ENCODE measurements around the gene ZFP64.
A peak's percentile ranks its signal among the peaks of the same experiment; 100 is the strongest.

DNA sequence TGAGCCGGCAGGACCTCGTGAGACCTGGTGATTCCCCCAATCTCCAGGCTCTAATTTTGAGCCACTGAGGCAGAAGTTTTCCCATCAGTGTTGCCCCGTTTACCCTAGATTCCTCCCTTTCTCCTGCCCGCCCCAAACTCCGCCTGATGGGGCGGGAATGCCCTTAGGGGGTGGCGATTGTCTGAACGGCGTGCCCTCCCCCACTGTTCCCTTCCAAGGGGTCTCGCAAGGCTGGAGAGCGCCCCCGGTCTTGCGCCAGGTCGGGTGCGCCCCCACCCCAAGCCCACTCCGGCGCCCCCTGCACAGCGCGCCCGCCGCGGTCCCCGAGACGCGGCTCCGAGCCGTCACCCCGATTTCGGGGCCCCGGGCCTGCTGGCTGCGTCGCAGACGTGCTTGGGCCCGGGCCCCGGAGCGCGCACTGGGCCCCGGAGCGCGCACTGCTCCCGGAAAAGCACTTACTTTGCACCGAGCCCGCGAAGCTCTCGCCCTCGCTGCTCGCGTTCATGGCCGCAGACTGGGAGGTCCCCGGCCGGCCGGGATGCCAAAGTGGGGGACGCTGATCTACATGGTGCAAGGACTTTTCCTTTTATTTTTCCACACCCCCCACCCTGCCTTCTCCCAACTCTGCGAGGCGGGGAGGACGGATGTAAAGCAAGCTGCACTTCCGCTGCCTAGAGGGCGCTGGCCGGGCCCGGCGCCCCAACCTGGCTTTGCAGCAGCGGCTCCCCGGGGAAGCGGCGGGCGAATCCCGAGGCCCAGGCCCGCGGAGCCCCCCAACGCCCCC lies at the start of gene ZFP64:
- TF ChIP-seq, protein P1, sequence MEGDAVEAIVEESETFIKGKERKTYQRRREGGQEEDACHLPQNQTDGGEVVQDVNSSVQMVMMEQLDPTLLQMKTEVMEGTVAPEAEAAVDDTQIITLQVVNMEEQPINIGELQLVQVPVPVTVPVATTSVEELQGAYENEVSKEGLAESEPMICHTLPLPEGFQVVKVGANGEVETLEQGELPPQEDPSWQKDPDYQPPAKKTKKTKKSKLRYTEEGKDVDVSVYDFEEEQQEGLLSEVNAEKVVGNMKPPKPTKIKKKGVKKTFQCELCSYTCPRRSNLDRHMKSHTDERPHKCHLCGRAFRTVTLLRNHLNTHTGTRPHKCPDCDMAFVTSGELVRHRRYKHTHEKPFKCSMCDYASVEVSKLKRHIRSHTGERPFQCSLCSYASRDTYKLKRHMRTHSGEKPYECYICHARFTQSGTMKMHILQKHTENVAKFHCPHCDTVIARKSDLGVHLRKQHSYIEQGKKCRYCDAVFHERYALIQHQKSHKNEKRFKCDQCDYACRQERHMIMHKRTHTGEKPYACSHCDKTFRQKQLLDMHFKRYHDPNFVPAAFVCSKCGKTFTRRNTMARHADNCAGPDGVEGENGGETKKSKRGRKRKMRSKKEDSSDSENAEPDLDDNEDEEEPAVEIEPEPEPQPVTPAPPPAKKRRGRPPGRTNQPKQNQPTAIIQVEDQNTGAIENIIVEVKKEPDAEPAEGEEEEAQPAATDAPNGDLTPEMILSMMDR (tag by site-specific recombination; IDR thresholded peaks at IDR 0.05) = peak; percentile 70
- no peak; the same call in 1 of the 2 replicates for TF ChIP-seq ZNF2 (tag by site-specific recombination; IDR thresholded peaks at IDR 0.05)
- no peak for TF ChIP-seq ZNF677 (tag by site-specific recombination; IDR thresholded peaks at IDR 0.05)
- no peak for TF ChIP-seq ZNF549 (tag by site-specific recombination; IDR thresholded peaks at IDR 0.05)
- TF ChIP-seq ZNF24 (tag by site-specific recombination; IDR thresholded peaks at IDR 0.05) = 0 out of 2 replicates have a peak, but pooled peaks have one; percentile 37

Data from HEK293 (cell line).